ENCODE results near the gene ZG16.
A peak's percentile ranks its signal among the peaks of the same experiment; 100 is the strongest.
"Not testable (repeated sequence)": the region's sequence is repeated elsewhere in the genome, so short reads cannot be mapped to it uniquely, and the experiment has no call there.

ZG16 gene, protein sequence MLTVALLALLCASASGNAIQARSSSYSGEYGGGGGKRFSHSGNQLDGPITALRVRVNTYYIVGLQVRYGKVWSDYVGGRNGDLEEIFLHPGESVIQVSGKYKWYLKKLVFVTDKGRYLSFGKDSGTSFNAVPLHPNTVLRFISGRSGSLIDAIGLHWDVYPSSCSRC

GRCh38 chr16:29777576-29778350, at the start of gene ZG16:
TSS of gene ZG16 (plus strand) at chr16:29778256. CDS start at chr16:29779267, 1,011 bp downstream.
- no peak for DNase-seq

DNA sequence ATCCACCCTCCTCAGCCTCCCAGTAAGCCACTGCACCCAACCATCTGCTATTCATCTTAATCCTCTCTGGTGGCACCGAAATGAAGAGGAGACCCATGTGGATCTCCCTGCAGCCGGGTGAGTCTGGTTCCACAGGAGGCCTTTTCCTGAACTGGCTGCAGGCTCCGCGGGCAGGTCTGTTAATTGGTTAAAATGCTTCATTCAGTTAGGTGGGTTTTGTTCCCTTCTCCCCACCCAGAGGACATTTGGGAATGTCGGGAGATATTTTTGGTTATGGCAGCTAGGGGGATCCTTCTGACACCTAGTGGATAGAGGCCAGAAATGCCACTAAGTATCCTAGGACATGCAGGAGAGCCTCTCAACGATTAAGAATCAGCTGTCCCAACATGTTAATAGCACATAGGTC, 48.9 kb upstream of the ZG16 start:
- DNase-seq = peak; percentile 54

GRCh38 chr16:29730649-29731048, 47.4 kb upstream of the ZG16 start:
- no peak for DNase-seq

DNA sequence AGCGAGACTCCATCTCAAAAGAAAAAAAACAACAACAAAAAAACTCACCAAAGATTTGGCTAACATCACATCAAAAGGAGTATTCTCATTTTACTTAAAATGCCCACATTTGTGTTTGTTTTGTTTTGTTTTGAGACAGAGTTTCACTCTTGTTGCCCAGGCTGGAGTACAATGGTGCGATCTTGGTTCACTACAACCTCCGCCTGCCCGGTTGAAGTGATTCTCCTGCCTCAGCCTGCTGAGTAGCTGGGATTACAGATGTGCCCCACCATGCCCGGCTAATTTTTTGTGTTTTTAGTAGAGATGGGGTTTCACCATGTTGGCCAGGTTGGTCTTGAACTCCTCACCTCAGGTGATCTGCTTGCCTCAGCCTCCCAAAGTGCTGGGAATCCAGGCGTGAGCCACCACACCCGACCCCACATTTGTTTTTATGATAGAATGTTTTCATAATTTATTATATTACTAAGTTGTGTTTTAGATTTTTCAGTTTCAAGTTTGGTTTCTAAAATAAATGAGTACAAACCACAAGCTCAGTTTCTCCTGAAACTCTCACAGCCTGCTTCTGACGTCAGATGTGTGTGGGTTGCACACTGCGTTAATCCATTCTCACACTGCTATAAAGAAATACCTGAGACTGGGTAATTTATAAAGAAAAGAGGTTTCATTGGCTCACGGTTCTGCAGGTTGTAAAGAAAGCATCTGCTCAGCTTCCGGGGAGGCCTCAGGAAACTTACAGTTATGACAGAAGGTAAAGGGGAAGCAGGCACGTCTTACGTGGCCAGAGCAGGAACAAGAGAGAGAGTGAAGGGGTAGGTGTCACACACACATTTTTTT, 46.1 kb upstream of the ZG16 start:
- not testable (repeated sequence) for DNase-seq

DNA sequence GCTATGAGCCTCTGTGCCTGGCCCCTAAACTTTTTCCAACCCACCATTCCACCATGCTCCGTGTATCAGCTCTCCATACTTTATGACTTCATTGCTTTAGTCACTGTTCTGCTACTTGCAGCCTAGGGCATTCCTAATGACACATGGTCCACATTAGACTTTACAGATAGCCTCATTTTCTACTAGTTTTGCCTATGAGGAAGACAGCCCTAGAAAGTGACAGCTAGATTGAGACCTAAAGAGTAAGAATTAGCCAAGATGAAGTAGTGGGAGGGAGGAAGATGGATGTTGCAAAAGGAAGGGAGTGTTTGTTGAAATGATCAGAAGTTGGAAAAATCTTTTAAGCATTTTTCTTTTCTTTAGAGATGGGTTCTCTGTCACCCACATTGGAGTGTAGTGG, 43.3 kb upstream of the ZG16 start:
- DNase-seq = no peak

DNA sequence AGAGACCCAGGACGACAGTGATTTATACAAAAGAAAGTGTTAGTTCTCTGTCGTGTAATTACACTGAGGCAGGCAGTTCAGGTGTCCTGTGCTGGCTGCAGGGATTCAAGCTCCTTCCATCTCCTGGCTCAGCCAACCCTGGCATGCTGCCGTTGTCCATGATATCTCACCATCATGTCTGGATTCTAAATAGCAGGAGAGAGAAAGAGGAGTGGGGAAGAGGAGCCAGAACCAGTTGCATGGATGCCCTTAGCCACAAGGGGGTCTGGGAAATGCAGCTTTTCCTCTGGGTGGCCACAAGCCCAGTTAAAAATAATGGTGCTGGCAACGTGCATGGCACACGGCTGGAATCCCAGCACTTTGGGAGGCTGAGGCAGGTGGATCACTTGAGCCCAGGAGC, 41.9 kb upstream of the ZG16 start:
- peak; percentile 20 for DNase-seq

DNA sequence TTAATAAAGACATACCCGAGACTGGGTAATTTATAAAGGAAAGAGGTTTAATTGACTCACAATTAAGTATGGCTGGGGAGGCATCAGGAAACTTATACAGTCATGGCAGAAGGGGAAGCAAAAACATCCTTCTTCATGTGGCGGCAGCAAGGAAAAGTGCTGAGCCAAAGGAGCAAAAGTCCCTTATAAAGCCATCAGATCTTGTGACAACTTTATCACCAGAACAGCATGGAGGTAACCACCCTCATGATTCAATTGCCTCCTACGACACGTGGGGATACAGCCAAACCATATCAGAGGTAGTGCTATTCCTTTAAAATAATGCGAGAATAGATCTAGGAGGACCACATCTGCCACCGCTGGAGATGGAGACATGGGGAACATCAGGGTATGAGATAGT, 41.3 kb upstream of the ZG16 start:
- DNase-seq = no peak

DNA sequence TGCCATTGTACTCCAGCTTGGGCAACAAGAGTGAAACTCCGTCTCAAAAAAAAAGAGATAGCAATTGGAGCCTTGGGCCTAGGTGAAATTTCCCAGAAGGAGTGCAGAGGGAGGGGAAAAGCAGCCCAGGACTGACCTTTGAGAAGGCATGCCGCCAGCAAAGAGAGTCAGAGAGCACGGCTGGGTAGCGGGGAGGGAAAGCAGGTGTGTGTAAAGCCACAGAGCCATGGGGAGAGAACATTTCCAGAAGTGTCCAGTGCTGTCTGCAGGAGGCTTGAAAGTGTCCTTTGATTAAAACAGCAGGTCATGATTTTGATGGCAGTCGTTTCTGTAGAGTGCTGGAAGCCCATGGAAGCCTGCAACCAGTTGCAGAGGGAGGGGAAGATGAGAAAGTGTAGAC, 40.3 kb upstream of the ZG16 start:
- no peak for DNase-seq

DNA sequence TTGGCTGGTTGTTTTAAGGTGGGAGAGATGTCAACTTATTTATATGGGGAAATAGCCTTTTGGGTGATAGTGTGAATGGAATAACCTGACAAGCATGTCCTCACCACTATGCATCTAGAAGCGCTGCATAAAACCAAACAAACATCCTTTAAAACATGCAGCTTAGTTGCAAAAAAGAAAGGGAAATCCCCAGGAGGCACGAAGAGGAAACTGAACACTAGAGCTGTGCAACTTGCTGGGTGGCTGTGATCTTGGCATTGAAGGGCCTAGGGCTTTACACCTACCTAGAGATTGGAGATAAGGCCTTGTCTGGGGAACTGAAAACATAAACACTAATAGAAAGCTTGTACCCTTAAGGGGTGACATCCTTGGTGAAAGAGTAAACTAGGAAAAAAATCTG, 39.5 kb upstream of the ZG16 start:
- DNase-seq = no peak

DNA sequence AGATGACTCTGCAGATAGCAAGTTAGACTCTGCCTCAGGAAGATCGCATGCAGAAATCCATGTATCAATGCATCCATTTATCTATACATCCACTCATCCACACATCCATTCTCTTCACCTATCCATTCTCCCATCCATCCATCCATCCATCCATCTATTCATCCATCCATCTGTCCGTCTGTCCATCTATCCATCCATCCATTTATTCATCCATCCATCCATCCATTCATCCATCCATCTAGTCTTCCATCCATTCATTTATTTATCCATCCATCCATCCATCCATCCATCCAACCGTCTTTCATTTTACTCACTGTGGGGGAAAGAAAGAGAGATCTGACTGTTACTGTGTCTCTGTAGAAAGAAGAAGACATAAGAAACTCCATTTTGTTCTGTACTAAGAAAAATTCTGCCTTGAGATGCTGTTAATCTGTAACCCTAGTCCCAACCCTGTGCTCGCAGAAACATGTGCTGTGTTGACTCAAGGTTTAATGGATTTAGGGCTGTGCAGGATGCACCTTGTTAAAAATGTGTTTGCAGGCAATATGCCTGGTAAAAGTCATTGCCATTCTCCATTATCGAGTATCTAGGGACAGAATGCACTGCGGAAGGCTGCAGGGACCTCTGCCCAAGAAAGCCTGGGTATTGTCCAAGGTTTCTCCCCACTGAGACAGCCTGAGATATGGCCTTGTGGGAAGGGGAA, 38.0 kb upstream of the ZG16 start:
- not testable (repeated sequence) for DNase-seq

DNA sequence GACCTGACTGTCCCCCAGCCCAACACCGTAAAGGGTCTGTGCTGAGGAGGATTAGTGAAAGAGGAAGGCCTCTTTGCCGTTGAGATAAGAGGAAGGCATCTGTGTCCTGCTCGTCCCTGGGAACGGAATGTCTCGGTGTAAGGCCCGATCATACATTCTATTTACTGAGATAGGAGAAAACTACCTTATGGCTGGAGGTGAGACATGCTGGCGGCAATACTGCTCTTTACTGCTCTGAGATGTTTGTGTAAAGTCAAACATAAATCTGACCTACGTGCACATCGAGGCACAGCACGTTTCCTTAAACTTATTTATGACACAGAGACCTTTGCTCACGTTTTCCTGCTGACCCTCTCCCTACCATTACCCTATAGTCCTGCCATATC, 37.4 kb upstream of the ZG16 start:
- not testable (repeated sequence) for DNase-seq

DNA sequence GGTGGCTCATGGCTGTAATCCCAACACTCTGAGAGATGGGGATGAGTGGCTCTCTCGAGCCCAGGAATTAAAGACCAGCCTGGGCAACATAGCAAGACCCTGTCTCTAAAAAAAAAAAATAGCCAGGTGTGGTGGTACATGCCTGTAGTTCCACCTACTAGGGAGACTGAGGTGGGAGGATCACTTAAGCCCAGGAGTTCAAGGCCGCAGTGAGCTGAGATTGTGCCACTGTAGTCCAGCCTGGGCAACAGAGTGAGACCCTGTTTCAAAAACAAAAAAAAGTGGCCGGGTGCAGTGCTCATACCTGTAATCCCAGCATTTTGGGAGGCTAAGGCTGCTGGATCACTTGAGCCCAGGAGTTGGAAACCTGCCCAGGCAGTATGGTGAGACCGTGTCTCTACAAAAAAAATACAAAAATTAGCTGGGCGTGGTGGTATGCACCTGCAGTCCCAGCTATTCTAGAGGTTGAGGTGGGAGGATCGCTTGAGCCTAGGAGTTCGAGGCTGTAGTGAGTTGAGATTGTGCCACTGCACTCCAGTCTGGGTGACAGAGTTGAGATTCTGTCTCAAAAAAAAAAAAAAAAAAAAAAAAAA, 35.3 kb upstream of the ZG16 start:
- DNase-seq = no peak

DNA sequence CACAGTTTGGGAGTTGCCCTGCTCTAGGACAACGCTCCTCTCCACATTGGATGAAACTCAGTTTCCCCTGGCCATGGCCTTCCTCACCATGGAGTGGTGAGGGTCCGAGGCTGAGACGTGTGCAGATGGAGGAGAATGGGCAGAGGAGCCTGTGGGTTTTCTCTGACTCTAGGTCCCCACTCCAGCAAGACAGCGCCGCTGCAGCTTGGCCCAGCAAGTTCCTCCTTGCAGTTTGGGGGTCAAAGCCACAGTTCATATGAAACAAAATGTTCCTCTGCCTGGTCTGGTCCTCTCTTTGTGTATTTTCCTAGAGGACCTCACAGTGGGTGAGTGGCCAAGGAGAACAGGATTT, 34.6 kb upstream of the ZG16 start:
- DNase-seq = no peak

DNA sequence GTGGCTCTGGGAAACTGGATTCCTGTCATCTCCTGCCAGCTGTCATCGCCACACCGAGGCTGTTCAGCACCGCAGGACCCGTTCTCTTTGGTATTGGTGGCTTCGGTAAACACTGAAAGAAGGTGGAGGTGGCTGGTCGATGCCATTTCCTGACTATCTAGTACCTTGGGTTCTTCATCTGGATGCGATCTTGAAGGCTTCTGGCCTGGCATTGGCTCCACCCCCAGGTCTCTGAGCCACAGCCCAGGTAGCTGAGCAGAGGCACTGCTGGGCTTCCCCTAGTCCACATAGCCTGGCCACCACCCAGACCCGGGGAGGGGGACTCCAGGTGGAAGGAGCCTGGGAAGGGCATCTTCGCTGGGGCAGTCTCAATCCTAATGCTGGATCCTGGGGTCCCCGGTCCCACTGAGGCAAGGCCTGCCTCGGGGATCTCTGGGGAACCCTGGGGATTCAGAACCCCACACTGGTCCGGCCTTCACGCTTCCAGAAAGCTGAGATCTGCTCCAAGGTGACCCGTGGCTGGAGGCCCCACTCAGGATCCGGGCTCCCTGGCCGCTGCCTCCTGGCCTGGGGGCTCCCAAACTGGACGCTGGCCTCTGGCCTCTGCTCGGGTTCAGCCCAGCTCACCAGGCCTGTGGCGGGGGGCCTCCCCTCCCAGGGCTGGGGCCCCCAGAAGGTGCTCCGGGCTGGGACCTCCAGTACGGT, 34.1 kb upstream of the ZG16 start:
- DNase-seq = no peak

DNA sequence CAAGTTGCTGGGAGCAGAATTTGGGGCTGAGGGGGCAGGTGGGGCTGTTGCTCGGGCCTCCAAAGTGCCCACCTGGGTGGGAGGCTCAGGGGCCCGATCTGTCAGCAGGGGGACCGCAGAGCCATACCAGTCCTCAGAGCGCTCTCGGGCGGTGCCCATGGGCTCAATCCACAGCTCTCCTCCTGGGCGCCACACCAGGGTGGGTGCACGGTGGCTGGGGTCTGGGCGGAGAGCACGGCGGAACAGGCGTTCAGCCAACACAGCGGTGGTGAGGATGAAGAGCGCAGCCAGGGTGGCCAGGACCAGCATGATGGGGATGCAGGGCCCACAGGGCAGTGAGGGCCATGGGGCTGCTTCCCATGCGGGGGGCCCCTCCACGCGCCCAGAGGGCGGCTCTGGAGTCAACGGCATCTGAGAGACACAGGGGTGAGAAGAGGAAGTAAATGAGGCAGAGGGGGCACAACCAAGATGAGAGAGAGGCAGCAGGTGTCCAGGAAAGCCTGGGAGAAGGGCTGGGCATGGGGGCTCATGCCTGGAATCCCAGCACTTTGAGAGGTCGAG, 33.4 kb upstream of the ZG16 start:
- DNase-seq = no peak

- no peak for DNase-seq
Measured at GRCh38 chr16:29745121-29745852, 32.8 kb upstream of the ZG16 start.

- no peak for DNase-seq
Measured at GRCh38 chr16:29745853-29746345, 32.2 kb upstream of the ZG16 start, which contains the start of gene C16orf54. TSS of gene C16orf54 (minus strand) at chr16:29745990. CDS start at chr16:29744951, 1,039 bp downstream.

- not testable (repeated sequence) for DNase-seq
Measured at GRCh38 chr16:29746518-29746917, 31.5 kb upstream of the ZG16 start.

GRCh38 chr16:29747947-29748759, 29.9 kb upstream of the ZG16 start:
- DNase-seq = no peak

GRCh38 chr16:29748760-29749149, 29.3 kb upstream of the ZG16 start:
- not testable (repeated sequence) for DNase-seq

Data from NCI-H1092 treated with DMSO at 0.1 percent for 48 hours (cell line).